ENCODE data around the gene CSF2.
"Not testable (repeated sequence)": the region's sequence is repeated elsewhere in the genome, so short reads cannot be mapped to it uniquely, and the experiment has no call there.

GRCh38 chr5:132108495-132108894 lies 34.9 kb downstream of the CSF2 start:
- not testable (repeated sequence) for TF ChIP-seq CTCF (IDR thresholded peaks at IDR 0.05 in 4 of 5, conservative IDR thresholded peaks at IDR 0.05 in 1 of 5); POLR2A (IDR thresholded peaks at IDR 0.05)
